ENCODE results near the gene ZDHHC7.

The ZDHHC7 gene

GRCh38 chr16:84953190-84953746 is 58.1 kb downstream of the ZDHHC7 start:
- no peak overlapping the region for H3K27ac ChIP-seq (ENCODE audit: low read depth, low read length)
- H3K4me1 ChIP-seq (ENCODE audit: control insufficient read depth, low read length) = no peaks in the 10 kb centered on the region
- H3K9me2 ChIP-seq (replicated peaks; ENCODE audit: control insufficient read depth, low read length) = no peaks in the 10 kb centered on the region
- H4K20me1 ChIP-seq (ENCODE audit: control insufficient read depth, insufficient read depth, low read depth, low read length) = no peaks in the 10 kb centered on the region
- H3K79me2 ChIP-seq (ENCODE audit: control insufficient read depth, low read length) = no peaks in the 10 kb centered on the region
- no peaks in the 10 kb centered on the region for H3K9me3 ChIP-seq (ENCODE audit: control insufficient read depth, insufficient read depth, low read length)
- H3K36me3 ChIP-seq (ENCODE audit: control insufficient read depth, low read length) = no peaks in the 10 kb centered on the region
- no peak overlapping the region for H3K4me2 ChIP-seq (ENCODE audit: low read length)
- H3K4me3 ChIP-seq (ENCODE audit: low read length) = no peak overlapping the region
- TF ChIP-seq, protein P1, sequence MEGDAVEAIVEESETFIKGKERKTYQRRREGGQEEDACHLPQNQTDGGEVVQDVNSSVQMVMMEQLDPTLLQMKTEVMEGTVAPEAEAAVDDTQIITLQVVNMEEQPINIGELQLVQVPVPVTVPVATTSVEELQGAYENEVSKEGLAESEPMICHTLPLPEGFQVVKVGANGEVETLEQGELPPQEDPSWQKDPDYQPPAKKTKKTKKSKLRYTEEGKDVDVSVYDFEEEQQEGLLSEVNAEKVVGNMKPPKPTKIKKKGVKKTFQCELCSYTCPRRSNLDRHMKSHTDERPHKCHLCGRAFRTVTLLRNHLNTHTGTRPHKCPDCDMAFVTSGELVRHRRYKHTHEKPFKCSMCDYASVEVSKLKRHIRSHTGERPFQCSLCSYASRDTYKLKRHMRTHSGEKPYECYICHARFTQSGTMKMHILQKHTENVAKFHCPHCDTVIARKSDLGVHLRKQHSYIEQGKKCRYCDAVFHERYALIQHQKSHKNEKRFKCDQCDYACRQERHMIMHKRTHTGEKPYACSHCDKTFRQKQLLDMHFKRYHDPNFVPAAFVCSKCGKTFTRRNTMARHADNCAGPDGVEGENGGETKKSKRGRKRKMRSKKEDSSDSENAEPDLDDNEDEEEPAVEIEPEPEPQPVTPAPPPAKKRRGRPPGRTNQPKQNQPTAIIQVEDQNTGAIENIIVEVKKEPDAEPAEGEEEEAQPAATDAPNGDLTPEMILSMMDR (IDR thresholded peaks at IDR 0.05; ENCODE audit: low read depth, low read length, poor library complexity, severe bottlenecking) = no peak
- TF ChIP-seq EZH2phosphoT487 (IDR thresholded peaks at IDR 0.05; ENCODE audit: borderline replicate concordance, low read length) = no peak
- H3F3A ChIP-seq (ENCODE audit: control insufficient read depth, insufficient read depth) = no peaks in the 10 kb centered on the region
- H3K27me3 ChIP-seq (ENCODE audit: control insufficient read depth, low read length) = peaks cover 13% of the 10 kb centered on the region

DNA sequence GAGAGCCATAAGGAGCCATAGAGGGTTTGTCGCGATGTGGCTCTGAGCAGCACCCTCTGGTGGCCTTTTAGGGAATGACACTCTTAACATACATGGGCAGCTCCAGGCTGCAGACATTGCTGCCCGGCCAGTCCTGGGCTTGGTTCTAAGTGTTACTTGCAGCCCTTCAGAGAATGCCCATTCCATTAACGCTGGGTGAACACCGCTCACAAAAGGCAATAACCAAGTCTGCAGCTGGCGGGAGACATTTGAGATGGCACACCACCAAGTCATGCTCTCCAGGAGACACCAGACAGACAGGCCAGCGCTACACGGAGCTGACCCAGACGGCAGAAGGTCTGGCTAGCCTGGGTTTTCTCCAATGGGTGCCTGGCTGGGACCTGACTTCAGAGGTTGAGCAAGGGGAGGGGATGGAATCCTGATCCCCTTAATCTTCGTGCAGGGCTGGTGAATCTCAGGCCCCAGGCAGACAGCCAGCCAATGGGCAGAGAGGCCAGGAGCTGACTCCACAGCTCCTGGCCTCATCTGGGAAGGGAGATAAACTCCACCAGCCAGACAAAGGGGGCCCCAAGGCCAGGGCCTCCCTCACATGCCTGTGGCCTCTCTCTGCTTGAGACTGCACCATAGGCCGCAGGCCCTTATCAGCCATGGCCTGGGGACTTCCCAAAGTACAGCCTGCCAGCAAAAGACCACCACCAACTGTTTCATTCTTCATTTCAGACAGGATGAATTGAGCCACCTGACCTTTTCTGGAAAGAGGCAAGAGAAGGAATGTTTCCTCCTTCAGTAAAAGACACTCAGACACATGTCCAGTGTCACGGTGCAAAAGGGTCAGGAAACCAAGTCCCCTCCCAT is 58.8 kb downstream of the ZDHHC7 start:
- Histone ChIP-seq H3K27me3 (ENCODE audit: control insufficient read depth, low read length) (peaks cover 13% of the 10 kb centered on the region), H3K4me1 (ENCODE audit: control insufficient read depth, low read length) (no peaks in the 10 kb centered on the region), H3K4me3 (ENCODE audit: low read length) (no peak overlapping the region), H3K9me3 (ENCODE audit: control insufficient read depth, insufficient read depth, low read length) (no peaks in the 10 kb centered on the region), H3K4me2 (ENCODE audit: low read length) (no peak overlapping the region), H4K20me1 (ENCODE audit: control insufficient read depth, insufficient read depth, low read depth, low read length) (no peaks in the 10 kb centered on the region), H3F3A (ENCODE audit: control insufficient read depth, insufficient read depth) (no peaks in the 10 kb centered on the region), H3K27ac (ENCODE audit: low read depth, low read length) (no peak overlapping the region), H3K36me3 (ENCODE audit: control insufficient read depth, low read length) (no peaks in the 10 kb centered on the region), H3K79me2 (ENCODE audit: control insufficient read depth, low read length) (no peaks in the 10 kb centered on the region), H3K9me2 (replicated peaks; ENCODE audit: control insufficient read depth, low read length) (no peaks in the 10 kb centered on the region)
- no peak for TF ChIP-seq EZH2phosphoT487 (IDR thresholded peaks at IDR 0.05; ENCODE audit: borderline replicate concordance, low read length)
- TF ChIP-seq, protein P1 (IDR thresholded peaks at IDR 0.05; ENCODE audit: low read depth, low read length, poor library complexity, severe bottlenecking) = peak; percentile 78

DNA sequence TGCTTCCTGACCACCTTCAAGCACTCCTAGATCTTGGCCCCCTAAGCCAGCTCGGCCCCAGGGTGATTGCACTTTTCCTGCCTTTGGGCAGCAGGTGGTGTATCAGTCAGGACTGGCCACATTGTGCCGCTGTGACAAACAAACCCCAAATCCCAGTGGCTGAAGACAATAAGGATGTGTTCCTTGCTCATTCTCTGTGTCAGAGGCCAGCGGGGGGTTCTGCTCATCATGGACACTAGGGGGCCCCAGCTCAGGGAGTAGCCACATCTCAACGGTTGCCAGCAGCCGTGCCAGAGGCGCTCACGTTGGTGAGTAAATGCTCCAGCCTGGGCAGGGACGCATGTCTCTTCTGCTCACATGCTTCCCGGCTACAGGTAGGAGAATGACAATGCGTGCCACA is 60.4 kb downstream of the ZDHHC7 start:
- Histone ChIP-seq H3K27ac (ENCODE audit: low read depth, low read length) (no peak overlapping the region), H4K20me1 (ENCODE audit: control insufficient read depth, insufficient read depth, low read depth, low read length) (no peaks in the 10 kb centered on the region), H3F3A (ENCODE audit: control insufficient read depth, insufficient read depth) (no peaks in the 10 kb centered on the region), H3K79me2 (ENCODE audit: control insufficient read depth, low read length) (no peaks in the 10 kb centered on the region), H3K4me2 (ENCODE audit: low read length) (no peak overlapping the region), H3K4me3 (ENCODE audit: low read length) (no peak overlapping the region), H3K4me1 (ENCODE audit: control insufficient read depth, low read length) (no peaks in the 10 kb centered on the region), H3K36me3 (ENCODE audit: control insufficient read depth, low read length) (no peaks in the 10 kb centered on the region), H3K9me2 (replicated peaks; ENCODE audit: control insufficient read depth, low read length) (no peaks in the 10 kb centered on the region), H3K9me3 (ENCODE audit: control insufficient read depth, insufficient read depth, low read length) (no peaks in the 10 kb centered on the region), H3K27me3 (ENCODE audit: control insufficient read depth, low read length) (peaks cover 13% of the 10 kb centered on the region)
- TF ChIP-seq, protein P1 (IDR thresholded peaks at IDR 0.05; ENCODE audit: low read depth, low read length, poor library complexity, severe bottlenecking) = peak; percentile 68
- TF ChIP-seq EZH2phosphoT487 (IDR thresholded peaks at IDR 0.05; ENCODE audit: borderline replicate concordance, low read length) = no peak

All from DOHH2 (cell line).